GM19035 (cell line): ENCODE results near the gene RAB30.
A peak's percentile ranks its signal among the peaks of the same experiment; 100 is the strongest.
"Not testable (repeated sequence)": the region's sequence is repeated elsewhere in the genome, so short reads cannot be mapped to it uniquely, and the experiment has no call there.

Experiments used
- ATAC-seq: cut with Tn5 transposase; IDR thresholded peaks from one replicate; pipeline ENCODE4 v1.9.1; 2021; ENCODE audit not compliant: unreplicated experiment

RAB30 gene

DNA sequence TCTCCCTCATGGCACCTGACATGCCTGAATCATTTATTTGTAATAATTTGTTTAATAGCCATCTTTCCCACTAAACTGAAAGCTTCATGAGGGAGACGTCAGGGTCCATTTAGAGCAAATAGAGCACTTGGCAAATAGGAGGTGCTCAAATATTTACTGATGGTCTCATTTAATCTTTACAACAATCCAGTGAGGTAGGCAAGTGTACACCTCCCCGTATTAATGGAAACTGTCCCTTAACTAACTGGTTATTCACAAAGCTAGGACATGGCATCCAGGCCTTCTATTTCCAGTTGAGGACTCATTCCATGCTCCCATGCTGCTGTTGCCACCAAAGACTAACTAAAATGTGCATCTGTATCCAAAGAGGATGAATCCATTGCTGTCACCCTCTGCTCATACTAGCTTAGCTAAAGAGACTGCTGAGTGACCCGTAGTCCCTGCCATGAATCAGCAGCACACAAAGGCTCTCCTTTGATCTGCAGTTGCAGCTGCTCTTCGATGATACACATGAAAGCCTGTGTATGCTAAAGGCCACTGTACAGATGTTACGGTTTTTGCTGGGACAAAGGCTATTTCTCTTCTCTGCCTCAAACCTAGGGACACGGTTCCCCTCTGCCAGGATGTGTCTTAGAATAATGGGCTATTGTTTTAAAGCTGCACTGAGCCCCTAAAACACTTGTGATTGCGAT lies 82.6 kb downstream of the RAB30 start:
- ATAC-seq: no peak

- no peak for ATAC-seq
These were observed 83.7 kb downstream of the RAB30 start for GRCh38 chr11:82987997-82988396.

- ATAC-seq: no peak
These were observed 85.3 kb downstream of the RAB30 start for GRCh38 chr11:82986446-82986845.

DNA sequence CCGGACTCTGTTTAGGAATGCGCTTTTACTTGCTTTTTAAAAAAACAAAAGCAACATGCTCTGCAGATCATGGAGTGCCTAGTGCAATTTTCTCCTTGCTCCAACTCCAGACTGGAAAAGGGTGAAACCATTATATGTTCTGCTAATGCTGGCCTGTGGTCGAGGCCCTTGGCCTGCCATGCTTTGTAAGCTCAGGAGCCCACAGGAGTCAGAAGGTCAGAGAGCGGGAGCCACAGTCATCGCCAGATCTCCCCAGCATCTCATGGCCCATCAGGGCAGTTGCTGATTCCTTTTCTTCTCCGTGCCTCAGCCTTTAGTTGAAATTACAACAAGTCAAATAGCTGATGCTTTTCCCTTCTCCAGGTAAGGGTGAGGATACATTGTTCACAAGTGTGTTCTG lies 89.8 kb downstream of the RAB30 start:
- ATAC-seq: no peak

GRCh38 chr11:82980947-82981346 lies 90.8 kb downstream of the RAB30 start:
- ATAC-seq: no peak

DNA sequence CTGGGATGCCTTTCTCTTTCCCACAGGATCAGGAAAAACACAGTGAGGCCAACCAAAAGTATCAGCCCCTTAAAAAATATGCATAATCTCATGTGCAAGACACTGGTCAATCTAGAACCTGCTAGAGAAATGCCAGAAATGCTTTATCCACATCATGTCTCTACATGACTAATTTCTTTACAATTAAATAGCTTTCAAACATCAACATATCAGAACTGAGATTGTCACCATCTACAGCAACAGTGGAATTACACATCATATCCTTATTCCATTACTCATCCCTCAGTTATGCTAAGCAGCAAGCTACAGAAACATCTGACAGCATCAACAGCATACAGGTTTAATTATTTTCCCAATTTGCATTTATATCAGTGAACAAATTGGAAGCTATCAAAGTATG lies 91.4 kb downstream of the RAB30 start:
- no peak for ATAC-seq

DNA sequence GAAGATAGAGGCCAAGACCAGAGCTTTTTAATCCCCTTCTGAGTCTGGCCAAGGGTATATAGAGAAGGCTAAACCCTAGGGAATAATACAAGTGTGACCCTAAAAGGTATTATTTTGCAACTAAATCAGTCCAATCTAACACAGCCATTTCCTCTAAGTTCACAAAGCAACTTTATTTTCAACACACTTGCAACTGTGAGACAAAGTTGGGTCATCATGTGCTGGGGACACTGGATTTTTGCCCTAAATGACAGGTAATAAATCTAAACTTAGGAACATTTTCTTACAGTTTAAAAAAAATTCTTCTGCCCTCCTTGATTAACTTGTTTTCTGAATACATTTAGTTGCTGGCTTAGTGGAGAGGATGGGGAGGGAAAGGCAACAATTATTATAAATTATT lies 91.9 kb downstream of the RAB30 start:
- ATAC-seq: no peak

DNA sequence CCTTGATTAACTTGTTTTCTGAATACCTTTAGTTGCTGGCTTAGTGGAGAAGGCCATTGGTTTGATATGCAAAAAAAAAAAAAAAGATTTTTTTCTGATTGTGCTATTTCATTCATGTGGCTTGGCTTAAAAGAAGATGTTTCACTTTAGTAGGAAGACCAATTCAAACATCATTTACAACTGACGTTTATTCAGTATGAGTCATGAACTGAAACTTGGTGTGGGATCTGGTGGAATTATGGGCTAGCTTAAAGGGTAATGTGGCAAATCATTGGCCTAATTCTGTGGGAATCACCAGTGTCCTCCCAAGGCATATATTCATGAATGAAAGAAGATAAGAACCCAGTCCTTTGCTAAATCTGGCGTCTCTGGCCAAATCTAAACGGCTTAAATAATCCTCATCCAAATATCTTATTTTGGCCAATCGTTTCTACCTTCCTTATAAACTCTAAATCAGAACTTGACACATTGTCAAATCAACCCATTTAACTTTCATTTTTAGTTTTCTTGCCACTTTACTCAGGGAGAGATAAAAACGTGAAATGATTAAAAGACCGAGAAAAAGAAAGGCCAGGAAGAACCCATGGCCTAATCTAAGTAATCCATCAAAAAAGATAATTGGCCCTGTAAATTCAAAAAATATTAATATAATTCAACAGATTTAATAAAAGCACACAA lies 93.1 kb downstream of the RAB30 start:
- peak; percentile 56 for ATAC-seq

- ATAC-seq: peak; percentile 42
These were observed 94.9 kb downstream of the RAB30 start for GRCh38 chr11:82976786-82977185.

GRCh38 chr11:82975882-82976281 lies 95.8 kb downstream of the RAB30 start:
- ATAC-seq: no peak

GRCh38 chr11:82974851-82975250 lies 96.8 kb downstream of the RAB30 start:
- ATAC-seq: no peak

GRCh38 chr11:82974135-82974534 lies 97.6 kb downstream of the RAB30 start:
- no peak for ATAC-seq

GRCh38 chr11:82972103-82972502 lies 99.6 kb downstream of the RAB30 start:
- no peak for ATAC-seq

GRCh38 chr11:82971519-82971946 lies 100.2 kb downstream of the RAB30 start:
- ATAC-seq: not testable (repeated sequence)

GRCh38 chr11:82970507-82971083 lies 101.1 kb downstream of the RAB30 start:
- ATAC-seq: not testable (repeated sequence)

GRCh38 chr11:82969811-82970210 lies 101.9 kb downstream of the RAB30 start:
- peak; percentile 99 for ATAC-seq

GRCh38 chr11:82967381-82967780 lies 104.3 kb downstream of the RAB30 start:
- ATAC-seq: no peak

GRCh38 chr11:82962021-82962420 lies 109.7 kb downstream of the RAB30 start:
- not testable (repeated sequence) for ATAC-seq

- peak; percentile 21 for ATAC-seq
These were observed 110.9 kb downstream of the RAB30 start for GRCh38 chr11:82960779-82961143.

DNA sequence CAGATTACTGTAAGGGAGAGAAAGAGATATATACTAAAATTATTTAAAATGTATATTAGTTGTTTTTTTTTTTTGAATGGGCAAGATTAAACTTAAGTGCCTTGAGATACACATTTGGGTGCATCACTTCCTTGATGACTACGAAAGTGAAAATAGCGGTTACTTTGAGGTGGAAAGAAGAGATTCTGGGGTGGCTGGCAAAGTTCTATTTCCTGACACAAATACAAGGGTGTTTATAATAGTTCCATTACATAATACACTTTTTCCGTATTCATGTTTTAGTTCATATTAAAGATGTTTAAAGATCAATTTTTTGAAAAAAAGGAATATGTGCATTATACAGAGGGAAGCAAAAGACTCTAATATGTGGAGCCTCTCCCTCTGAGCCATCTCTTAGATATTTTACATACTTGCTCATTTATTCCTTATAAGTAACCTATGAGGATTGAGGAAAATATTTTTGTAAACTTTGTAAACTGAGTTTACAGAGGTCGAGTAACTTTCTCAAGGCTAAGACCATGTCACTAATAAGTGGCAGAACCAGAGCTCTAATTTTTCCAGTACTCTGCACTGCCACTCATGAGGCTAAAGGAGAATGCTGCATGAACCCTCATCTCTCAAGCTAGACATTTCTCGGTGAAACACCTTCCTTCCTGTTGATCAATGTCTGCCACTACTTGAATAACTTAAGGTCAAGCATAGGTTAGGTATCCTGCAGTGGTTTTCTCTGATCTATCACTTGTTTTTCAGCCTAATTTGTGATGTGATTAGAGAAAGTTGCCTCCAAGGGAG lies 111.5 kb downstream of the RAB30 start:
- peak; percentile 92 for ATAC-seq

DNA sequence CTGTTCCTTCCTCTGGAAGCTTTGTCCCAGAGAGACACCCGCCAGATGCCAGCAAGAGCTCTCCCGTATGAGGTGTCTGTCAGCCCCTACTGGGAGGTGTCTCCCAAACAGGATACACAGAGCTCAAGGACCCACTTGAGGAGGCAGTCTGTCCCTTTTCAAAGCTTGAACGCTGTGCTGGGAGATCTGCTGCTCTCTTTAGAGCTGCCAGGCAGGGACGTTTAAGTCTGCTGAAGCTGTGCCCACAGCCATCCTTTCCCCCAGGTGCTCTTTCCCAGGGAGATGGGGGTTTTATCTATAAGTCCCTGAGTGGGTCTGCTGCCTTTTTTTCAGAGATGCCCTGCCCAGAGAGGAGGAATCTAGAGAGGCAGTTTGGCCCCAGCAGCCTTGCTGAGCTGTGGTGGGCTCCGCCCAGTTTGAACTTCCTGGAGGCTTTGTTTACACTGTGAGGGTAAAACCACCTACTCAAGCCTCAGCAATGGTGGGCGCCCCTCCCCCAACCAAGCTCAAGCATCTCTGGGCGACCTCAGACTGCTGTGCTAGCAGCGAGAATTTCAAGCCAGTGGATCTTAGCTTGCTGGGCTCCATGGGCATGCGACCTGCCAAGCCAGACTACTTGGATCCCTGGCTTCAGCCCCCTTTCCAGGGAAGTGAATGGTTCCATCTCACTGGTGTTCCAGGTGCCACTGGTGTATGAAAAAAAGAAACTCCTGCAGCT lies 115.8 kb downstream of the RAB30 start:
- not testable (repeated sequence) for ATAC-seq
